GM19372 (cell line): ENCODE measurements around the gene TM9SF1.
A peak's percentile ranks its signal among the peaks of the same experiment; 100 is the strongest.

Source experiments
- ATAC-seq: cut with Tn5 transposase; IDR thresholded peaks from one replicate; pipeline ENCODE4 v1.9.1; 2021; ENCODE audit warnings: mild to moderate bottlenecking, low read depth, moderate library complexity; ENCODE audit not compliant: unreplicated experiment

TM9SF1 gene

DNA sequence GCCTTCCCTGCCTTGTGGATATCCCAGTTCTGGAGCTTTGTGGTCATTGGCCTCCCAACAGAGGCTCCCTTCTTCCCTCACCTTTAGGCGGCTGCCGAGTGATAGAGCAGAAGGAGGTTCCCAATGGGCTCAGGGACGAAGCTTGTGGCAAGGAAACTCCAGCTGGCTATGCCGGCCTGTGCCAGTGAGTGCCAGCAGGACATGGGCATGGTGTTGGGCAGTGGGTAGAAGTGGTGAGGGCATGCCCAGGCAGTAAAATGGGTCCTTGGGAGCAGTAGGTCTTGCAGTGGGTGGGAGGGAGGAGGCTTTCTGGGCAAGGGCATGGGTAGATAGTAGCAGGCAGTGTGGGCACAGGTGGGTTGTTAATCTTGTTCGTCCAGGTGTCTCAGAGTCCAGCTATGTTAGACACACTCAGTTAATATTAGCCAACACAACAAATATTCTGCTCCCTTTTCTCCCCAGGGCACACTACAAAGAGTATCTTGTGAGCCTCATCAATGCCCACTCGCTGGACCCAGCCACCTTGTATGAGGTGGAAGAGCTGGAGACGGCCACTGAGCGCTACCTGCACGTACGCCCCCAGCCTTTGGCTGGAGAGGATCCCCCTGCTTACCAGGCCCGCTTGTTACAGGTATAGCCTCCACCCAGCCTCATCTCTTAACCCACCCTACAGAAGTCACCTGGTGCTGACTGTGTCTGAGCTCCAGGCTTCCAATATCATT lies 35.3 kb downstream of the TM9SF1 start:
- ATAC-seq = no peak

DNA sequence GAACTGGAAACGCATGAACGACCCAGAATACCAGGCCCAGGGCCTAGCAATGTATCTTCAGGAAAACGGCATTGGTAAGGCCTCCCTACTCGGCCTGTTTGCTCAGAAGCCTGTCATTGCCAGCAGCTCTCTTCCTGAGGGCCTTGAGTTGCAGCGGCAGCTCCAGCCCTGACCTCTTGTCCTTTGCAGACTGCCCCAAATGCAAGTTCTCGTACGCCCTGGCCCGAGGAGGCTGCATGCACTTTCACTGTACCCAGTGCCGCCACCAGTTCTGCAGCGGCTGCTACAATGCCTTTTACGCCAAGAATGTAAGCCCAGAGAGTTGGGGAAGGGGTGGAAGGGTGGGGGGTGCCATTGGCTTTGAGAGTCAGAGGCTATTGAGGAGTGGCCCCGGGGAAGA lies 37.9 kb downstream of the TM9SF1 start:
- ATAC-seq = no peak

DNA sequence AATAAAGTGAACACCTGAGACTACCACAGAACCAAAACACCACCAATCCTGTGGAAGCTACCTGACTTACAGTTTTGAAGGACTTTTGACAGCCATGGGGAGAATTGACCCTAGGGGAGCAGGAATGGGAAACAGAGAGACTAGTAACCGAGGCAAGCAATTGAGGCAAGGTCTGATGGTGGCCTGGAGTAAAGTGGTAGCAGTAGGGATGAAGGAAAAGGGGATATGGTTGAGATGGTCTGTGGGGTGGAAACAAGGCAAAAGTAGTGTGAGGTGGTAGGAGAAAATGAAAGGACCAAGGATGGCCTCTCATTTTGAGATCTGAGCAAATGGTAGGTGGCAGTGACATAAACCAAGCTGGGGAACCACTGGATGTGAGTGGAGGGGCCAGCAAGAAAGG lies 38.4 kb downstream of the TM9SF1 start:
- ATAC-seq = no peak

DNA sequence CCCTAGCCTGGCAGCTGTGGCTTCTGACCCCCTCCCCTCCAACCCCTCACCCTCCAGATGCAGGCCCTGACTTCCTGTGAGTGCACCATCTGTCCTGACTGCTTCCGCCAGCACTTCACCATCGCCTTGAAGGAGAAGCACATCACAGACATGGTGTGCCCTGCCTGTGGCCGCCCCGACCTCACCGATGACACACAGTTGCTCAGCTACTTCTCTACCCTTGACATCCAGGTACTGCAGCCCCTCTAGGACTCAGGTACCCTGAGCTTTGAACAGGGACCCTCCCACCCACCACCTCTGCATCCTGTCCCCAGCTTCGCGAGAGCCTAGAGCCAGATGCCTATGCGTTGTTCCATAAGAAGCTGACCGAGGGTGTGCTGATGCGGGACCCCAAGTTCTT lies 40.1 kb downstream of the TM9SF1 start:
- no peak for ATAC-seq

DNA sequence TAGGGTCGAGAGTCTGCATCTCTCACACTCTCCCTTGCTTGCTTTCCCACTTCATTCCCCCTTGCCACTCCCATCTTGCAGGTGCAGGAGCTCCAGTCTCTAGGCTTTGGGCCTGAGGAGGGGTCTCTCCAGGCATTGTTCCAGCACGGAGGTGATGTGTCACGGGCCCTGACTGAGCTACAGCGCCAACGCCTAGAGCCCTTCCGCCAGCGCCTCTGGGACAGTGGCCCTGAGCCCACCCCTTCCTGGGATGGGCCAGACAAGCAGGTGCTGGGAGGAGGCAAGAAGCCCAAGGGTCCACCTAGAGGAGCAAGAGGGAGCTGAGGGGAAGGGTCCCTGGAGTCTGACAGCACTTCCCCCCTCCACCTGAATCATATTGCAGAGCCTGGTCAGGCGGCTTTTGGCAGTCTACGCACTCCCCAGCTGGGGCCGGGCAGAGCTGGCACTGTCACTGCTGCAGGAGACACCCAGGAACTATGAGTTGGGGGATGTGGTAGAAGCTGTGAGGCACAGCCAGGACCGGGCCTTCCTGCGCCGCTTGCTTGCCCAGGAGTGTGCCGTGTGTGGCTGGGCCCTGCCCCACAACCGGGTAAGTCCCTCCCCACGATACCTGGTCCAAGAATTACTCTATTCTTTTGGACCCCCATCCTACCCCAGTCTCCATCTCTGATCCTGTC lies 43.7 kb downstream of the TM9SF1 start:
- no peak for ATAC-seq

DNA sequence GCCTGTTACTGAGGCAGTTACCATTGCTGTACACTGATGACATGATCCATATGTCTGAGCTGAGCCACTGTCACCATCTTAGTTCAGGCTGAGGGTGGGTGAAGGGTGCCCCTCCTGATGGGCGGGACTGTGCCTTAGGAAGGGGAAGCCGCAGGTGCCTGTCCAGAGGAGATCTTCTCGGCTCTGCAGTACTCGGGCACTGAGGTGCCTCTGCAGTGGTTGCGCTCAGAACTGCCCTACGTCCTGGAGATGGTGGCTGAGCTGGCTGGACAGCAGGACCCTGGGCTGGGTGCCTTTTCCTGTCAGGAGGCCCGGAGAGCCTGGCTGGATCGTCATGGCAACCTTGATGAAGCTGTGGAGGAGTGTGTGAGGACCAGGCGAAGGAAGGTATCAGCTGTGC lies 44.2 kb downstream of the TM9SF1 start:
- no peak for ATAC-seq

DNA sequence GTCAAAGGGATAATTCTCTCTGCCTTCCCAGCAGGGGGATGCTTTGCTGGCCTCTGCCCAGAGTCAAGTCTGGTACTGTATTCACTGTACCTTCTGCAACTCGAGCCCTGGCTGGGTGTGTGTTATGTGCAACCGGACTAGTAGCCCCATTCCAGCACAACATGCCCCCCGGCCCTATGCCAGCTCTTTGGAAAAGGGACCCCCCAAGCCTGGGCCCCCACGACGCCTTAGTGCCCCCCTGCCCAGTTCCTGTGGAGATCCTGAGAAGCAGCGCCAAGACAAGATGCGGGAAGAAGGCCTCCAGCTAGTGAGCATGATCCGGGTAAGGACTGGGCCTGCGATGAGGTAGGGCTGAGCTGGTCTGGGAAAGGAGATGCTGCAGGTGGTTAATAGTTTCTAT lies 44.7 kb downstream of the TM9SF1 start:
- ATAC-seq = no peak

DNA sequence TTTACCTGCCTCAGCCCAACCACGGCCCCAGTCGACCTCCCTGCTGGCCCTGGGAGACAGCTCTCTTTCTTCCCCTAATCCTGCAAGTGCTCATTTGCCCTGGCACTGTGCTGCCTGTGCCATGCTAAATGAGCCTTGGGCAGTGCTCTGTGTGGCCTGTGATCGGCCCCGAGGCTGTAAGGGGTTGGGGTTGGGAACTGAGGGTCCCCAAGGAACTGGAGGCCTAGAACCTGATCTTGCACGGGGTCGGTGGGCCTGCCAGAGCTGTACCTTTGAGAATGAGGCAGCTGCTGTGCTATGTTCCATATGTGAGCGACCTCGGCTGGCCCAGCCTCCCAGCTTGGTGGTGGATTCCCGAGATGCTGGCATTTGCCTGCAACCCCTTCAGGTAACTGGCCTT lies 45.2 kb downstream of the TM9SF1 start:
- no peak for ATAC-seq

DNA sequence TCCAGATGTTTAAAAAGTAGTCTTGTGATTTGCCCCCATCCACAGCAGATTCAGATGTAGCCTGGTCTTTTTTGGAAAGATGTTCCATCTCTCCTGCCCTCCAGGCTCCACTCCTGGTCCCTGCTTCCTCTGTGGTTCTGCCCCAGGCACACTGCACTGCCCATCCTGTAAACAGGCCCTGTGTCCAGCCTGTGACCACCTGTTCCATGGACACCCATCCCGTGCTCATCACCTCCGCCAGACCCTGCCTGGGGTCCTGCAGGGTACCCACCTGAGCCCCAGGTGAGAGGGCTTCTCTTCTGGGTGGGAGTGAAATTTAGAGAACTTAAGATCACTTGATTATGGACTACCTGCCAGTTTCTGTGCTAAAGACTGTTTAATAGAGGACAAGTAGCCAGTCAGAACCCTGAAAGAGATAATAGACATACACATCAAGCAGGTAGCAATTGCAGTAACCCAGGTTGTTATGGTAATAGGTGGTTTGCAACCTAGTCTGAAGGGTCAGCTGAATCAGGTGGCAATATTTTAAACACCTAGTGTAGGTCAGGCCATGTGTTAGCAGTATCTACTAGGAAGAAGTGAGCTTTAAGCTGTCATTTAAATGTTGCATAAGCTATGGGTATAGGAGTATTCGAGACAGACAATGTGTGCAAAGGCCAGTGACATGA lies 45.8 kb downstream of the TM9SF1 start:
- ATAC-seq = no peak

DNA sequence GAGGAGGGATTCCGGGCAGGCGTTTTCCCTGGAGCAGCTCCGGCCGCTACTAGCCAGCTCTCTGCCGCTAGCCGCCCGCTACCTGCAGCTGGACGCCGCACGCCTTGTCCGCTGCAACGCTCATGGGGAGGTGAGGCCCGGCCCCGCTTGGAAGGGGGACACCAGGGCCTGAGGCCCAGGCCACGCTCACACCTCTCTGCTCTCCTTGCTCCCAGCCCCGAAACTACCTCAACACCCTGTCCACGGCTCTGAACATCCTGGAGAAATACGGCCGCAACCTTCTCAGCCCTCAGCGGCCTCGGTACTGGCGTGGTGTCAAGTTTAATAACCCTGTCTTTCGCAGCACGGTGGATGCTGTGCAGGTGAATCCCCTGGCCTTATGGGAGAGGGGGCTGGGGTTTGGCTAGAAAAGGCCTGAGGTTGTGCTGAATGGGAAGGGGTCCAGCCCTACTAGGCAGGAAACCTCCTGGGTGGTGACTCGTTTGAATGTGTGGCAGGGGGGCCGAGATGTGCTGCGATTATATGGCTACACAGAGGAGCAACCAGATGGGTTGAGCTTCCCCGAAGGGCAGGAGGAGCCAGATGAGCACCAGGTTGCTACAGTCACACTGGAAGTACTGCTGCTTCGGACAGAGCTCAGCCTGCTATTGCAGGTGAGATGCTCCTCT lies 47.3 kb downstream of the TM9SF1 start:
- ATAC-seq = no peak

DNA sequence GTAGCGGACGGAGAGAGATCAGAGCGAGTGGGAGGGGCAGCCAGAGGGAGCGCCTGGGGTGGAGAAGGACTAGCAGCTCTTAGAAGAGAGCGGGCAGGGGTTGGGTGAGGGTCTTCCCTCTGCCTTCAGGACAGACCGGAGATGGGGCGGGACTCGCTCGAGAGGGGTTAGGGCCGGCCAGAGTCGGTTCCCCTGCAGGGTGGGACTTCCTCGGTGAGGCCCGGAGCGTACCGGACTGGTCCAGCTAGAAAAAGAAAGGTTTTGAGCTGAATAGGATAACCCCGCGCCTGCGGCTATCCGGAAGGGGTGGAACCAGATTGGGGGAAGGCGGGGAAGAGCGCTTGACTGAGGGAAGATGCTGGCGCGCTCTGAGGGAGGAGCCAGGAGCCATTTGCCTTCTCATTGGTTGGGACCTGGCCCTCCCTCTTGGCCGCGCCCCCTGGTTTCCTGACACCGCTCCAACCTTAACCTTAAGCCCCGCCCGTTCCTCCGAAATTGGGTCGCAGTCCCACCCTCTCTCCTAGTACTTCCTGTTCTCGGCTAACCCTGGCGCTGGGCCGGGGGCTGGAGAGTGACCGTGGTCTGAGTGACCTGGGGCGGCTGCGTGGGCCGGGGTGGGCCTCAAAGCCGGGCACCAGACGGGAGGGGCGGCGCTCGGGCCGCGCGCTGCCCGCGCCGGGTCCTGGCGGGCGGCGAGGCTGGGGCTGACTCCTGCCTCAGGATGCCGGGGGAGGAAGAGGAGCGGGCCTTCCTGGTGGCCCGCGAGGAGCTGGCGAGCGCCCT lies 48.1 kb downstream of the TM9SF1 start, which contains the start of gene RNF31:
Gene RNF31, plus strand, starts transcription at position 521 of the 783 bp plus-strand sequence. Its CDS starts 201 bp downstream, at position 722.
- ATAC-seq = peak; percentile 84

DNA sequence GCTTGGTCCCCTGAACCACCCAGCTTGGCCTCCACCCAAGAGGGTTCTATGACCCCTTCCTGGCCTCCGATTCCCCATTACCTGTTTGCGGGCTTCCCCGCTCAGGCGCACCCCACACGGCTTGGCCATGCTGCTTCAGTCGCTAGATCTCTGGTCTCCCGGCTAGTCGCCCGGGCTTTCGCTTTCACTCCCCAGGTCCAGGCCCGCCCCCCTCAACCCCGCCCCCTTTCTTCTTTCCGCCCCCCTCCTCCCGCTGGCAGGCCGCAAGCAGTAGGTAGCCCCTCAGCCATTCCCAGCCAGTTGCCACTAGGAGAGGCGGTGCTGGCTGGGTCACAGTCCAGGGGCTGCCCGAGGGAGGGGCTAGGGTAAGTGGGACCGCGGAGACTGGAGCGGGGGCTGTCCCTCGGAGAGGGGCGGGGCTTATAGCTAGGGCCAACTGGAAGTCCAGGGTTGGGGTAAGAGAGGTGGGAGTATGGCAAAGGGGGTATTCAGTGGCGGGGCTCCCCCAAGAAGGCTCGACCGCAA lies 48.7 kb downstream of the TM9SF1 start, which contains the start of gene PSME2:
Gene PSME2, minus strand, starts transcription at position 158 of the 525 bp plus-strand sequence. Its CDS starts 29 bp downstream, at position 129.
- ATAC-seq = peak; percentile 52

DNA sequence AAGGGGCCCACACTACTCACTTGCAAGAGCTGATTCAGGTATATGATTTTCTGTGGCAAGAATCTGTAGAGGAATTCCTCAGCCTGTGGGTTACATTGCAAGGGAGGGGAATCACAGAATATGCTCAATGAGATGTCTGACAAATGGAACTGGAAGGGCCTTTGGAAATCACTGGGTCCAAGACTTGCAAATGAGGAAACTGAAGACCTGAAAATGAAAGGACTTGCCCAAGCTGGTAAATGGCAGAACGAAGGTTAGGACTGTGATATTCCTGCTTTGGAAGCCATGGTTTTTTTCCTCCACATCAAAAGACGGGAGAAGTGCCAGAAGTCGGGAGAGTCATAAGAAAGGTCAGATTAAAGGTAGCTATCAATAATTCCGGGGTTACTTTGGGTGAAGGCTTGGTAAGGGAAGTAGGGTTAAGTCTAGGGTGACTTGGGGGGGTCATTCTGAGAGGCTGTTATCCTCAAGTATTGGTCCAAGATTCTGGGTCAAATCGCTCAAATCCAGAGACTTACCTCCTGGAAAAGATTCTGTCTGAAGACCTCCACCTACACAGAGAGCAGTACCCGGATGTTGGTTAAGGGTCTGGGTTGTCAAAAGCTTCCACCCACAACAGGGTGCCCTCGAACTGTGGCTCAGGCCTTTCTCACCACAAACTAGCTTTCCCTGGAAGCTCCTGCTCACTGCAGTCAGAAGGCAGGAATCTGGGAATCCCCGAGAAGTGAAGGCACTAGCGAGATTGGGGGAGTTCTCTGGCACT lies 49.4 kb downstream of the TM9SF1 start:
- ATAC-seq = no peak

DNA sequence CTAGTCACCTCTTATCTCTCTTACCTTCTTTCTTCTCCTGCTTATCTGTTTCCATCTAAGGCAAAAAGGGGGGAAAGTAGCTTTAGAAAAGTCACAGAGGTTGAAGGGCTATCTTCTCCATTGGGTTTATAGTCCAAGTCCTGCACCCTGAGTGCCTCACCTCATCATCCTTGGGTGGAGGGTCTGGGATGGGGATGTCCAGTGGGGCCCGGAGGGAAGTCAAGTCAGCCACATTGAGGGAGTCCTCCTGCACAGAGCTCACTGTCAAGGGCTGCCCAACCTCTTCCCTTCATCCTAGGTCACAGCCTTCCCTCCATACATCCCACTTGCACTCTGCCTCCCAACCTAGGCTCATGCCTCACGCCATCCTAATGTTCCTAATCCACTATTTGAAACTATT lies 50.0 kb downstream of the TM9SF1 start:
- ATAC-seq = no peak

DNA sequence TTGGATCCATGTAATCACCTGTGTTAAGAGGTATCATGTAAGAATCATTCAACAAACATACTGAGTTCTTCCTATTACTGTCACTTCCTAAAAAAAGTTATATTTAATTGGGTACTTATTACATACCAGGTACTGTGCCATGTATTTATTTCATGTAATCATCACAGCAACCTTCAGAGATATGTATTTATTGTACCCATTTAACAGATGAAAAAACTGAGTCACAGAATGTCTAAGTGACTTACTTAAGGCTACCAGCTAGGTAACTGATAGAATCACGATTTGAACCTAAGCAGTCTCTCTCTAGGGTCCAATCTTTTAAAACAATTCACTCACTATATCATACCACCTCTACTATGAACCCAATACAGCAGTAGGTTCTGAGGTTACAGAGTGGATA lies 50.8 kb downstream of the TM9SF1 start:
- no peak for ATAC-seq

DNA sequence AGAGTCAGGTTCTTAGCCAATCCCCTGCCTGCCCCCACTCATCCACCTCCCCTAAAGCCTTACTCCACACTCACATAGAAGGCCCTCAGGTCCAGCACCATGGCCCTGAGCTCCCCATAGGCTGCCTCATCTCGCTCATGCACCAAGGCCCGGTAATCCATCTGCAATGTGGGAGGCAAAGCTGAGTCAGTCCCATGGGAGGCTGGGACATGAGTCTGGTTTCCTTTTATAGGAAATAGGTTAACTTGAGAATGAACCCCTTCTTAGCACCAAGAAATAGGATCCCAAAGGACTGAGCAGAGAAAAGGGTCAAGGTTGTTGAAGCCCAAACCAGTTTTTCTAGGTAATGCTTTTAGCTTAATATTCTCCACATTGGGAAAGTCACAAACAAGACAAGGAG lies 51.7 kb downstream of the TM9SF1 start:
- ATAC-seq = no peak

DNA sequence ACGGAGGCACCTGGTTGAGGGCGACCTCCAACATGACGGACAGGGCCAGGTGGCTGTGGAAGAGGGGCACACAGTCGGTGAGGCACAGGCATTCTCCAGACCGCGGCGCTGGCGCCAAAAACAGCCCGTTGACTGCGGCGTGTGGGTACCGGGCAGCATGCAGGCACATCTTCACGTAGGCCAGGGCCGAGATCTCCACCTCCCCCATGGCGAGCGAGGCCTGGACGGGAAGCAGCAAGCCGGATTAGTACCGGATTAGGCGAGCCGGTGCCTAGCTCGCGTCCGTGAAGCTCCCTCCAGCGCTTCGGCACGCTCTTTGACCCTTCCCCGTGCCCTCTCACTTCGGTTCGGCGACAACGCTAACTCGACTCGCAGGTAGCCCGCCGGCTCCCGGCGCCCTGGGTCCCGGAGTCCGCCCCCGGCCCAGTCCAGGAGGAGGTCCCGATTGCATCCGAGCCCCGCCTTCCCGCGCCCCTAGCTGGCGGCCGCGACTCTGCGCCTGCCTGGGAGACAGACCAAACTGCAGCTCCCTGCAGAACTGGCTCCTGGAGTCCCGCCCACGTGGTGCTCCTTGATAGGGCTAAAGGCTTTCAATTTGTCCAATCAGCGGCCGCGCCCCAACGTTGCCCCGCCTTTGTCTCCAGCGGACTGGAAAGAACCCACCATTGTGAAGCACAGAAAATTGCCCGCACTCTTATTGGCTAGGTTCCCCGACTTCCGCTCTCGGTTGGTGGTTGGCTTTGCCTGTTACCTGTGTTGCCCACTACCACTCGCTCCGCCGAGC lies 54.0 kb downstream of the TM9SF1 start, which contains the start of gene EMC9:
Gene EMC9, minus strand, starts transcription at position 495 of the 784 bp plus-strand sequence. Its CDS starts 287 bp downstream, at position 208.
- ATAC-seq = peak; percentile 86

DNA sequence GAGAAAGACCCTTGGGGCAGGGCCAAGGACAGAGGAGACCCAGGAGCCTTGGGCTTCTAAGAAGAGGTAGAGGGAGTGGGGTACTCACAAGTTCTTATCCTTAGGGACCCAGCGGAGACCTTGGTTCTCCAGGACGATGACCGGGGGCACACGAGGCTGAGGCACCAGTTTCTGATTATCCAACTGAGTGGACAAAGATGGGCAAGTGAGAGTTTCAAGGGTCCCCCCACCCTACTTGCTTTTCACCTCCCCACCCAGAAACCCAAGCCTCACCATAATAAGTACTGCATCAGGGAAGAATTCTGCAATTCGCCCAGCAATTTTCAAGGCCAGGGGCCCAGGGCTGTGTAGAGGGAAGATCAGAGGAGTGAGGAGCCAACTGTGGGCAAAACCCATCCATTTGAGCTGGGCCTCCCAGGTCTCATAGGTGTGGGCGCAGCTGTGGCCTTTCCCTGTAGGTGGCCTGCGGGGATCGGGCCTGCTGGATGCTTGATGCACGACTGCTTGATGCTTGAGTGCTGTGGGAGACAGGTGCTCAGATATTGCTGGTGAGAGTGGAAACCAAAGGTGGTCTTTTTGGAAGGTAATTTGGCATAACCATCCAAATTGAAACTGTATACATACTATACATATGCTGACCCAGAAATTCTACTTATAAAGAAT lies 55.8 kb downstream of the TM9SF1 start:
- ATAC-seq = no peak
